CD8-positive, alpha-beta memory T cell (primary cell): Measurements from ENCODE around the gene XPO6. TPM values are rescaled to one million over a fixed set of nuclear protein-coding genes. Genes with fewer than 3 reads are reported as not detected.

Source experiments
- CTCF ChIA-PET: fragments of 350-600 bp; sonication (Branson Sonifier 250); formaldehyde crosslinking; loops from one replicate; lab custom pipeline; 2021; ENCODE audit warnings: antibody characterized with exemption; lab: Charles Lee
- POLR2A ChIA-PET: fragments of 350-600 bp; sonication (Branson Sonifier 250); formaldehyde crosslinking; loops from one replicate; lab custom pipeline; 2021; ENCODE audit warnings: antibody characterized with exemption; lab: Charles Lee
- DNase-seq, 5 donors: peaks; one replicate each; pipeline versions ENCODE4 v3.0.0 to v3.0.0-alpha.2; 2020 to 2022; ENCODE audit warnings: mixed read lengths in 1 of 5
- H3K27ac ChIP-seq: one replicate; pipeline ENCODE4 v1.7.0; 2013; ENCODE audit warnings: low read depth, mild to moderate bottlenecking, low read length, moderate library complexity
- H3K27me3 ChIP-seq: 2 replicates; pipeline ENCODE4 v1.7.0; 2013; ENCODE audit warnings: low read length, mild to moderate bottlenecking; ENCODE audit not compliant: insufficient read depth, poor library complexity, severe bottlenecking
- H3K36me3 ChIP-seq: 2 replicates; pipeline ENCODE4 v1.7.0; 2013; ENCODE audit warnings: mild to moderate bottlenecking, low read length, moderate library complexity; ENCODE audit not compliant: insufficient read depth
- H3K4me1 ChIP-seq: 2 replicates; pipeline ENCODE4 v1.7.0; 2013; ENCODE audit warnings: mild to moderate bottlenecking, low read length, moderate library complexity; ENCODE audit not compliant: insufficient read depth
- H3K4me3 ChIP-seq: 2 replicates; pipeline ENCODE4 v1.7.0; 2013; ENCODE audit warnings: mild to moderate bottlenecking, low read length
- H3K9me3 ChIP-seq: 2 replicates; pipeline ENCODE4 v1.7.0; 2013; ENCODE audit warnings: mild to moderate bottlenecking, low read length
- H3K27ac Mint-ChIP-seq, 8 donors: one replicate each; pipeline ENCODE4 v1.8.0; 2020 to 2021; ENCODE audit warnings: mixed read lengths in 8 of 8, mild to moderate bottlenecking in 6 of 8, inconsistent platforms in 3 of 8, moderate library complexity in 3 of 8
- H3K27me3 Mint-ChIP-seq, 2 donors: one replicate each; pipeline ENCODE4 v1.8.0; 2020 to 2021; ENCODE audit warnings: mixed read lengths in 2 of 2, mild to moderate bottlenecking in 1 of 2, moderate library complexity in 1 of 2
- H3K36me3 Mint-ChIP-seq, 3 donors: one replicate each; pipeline ENCODE4 v1.8.0; 2020 to 2021; ENCODE audit warnings: mixed read lengths in 3 of 3, inconsistent platforms in 1 of 3, mild to moderate bottlenecking in 1 of 3
- H3K4me1 Mint-ChIP-seq, 3 donors: one replicate each; pipeline ENCODE4 v1.8.0; 2020 to 2021; ENCODE audit warnings: mixed read lengths in 3 of 3, inconsistent platforms in 1 of 3, mild to moderate bottlenecking in 1 of 3
- H3K4me3 Mint-ChIP-seq, 7 donors: one replicate each; pipeline ENCODE4 v1.8.0; 2020 to 2021; ENCODE audit warnings: mixed read lengths in 7 of 7, mild to moderate bottlenecking in 6 of 7, moderate library complexity in 4 of 7, inconsistent platforms in 2 of 7
- H3K9me3 Mint-ChIP-seq, 5 donors: one replicate each; pipeline ENCODE4 v1.8.0; 2020 to 2022; ENCODE audit warnings: mixed read lengths in 5 of 5, mild to moderate bottlenecking in 3 of 5, moderate library complexity in 2 of 5, inconsistent platforms in 1 of 5
- polyA plus RNA-seq: library from polyadenylated mRNA; unstranded; fragments of 300-500 nt; fragmentation: Illumina TruSeq; gene quantifications from one replicate; pipeline ENCODE4 v1.2.3, GENCODE V29; 2021
- total RNA-seq, 2 experiments: library from RNA; stranded (reverse); gene quantifications; one replicate each; pipeline ENCODE4 v1.2.3, GENCODE V29; 2021

The XPO6 gene
- total and polyA plus RNA-seq, 3 experiments from 2014 or later, result 96.8 to 234 (median 228) TPM

- H3K4me3 ChIP-seq, result peak overlapping the region; percentile 14
- peaks cover 63% of the 10 kb centered on the region for H3K4me1 ChIP-seq
- Mint-ChIP-seq H3K9me3 (peaks cover 0 to 3% (median 0%) of the 10 kb centered on the region in 5 donors), H3K27ac (peak overlapping the region; percentile 7 to 80 (median 60)), H3K4me1 (peaks cover 38 to 52% (median 41%) of the 10 kb centered on the region in 3 donors), H3K36me3 (peaks cover 0 to 45% (median 9%) of the 10 kb centered on the region in 3 donors), H3K27me3 (no peaks in the 10 kb centered on the region), H3K4me3 (peak overlapping the region; percentile 70 to 95 (median 85))
- H3K27me3 ChIP-seq, result no peaks in the 10 kb centered on the region
- ChIA-PET CTCF (interaction anchor here (1.0 to 4.0 kb wide), 10 partner anchors 10 to 110 kb away, joined by 3 to 37 read pairs (median 10); no protein-coding TSS in a partner anchor), POLR2A (interaction anchor here (0.6 to 1.7 kb wide), 6 partner anchors 14 to 68 kb away, joined by 3 to 6 read pairs (median 4); no protein-coding TSS in a partner anchor)
- H3K36me3 ChIP-seq, result peaks cover 26% of the 10 kb centered on the region
- DNase-seq, result no peak
- no peak overlapping the region for H3K27ac ChIP-seq
- no peaks in the 10 kb centered on the region for H3K9me3 ChIP-seq
Measured at GRCh38 chr16:28208824-28209223, 2.9 kb downstream of the XPO6 start.

- H3K4me3 Mint-ChIP-seq, result peak overlapping the region in 6 of 7 donors; percentile 41 to 95 (median 84)
- peak overlapping the region; percentile 14 for H3K4me3 ChIP-seq
- peaks cover 30% of the 10 kb centered on the region for H3K36me3 ChIP-seq
- POLR2A ChIA-PET, result interaction anchor here (1.2 to 1.7 kb wide), 2 partner anchors 55 to 67 kb away, joined by 3 to 6 read pairs; no protein-coding TSS in a partner anchor
- peaks cover 0 to 45% (median 9%) of the 10 kb centered on the region in 3 donors for H3K36me3 Mint-ChIP-seq
- DNase-seq, result no peak
- peaks cover 0 to 3% (median 0%) of the 10 kb centered on the region in 5 donors for H3K9me3 Mint-ChIP-seq
- peaks cover 38 to 52% (median 41%) of the 10 kb centered on the region in 3 donors for H3K4me1 Mint-ChIP-seq
- no peak overlapping the region for H3K27ac ChIP-seq
- CTCF ChIA-PET, result interaction anchor here (1.0 to 4.0 kb wide), 4 partner anchors 15 to 75 kb away, joined by 3 to 37 read pairs (median 20); no protein-coding TSS in a partner anchor
- peaks cover 70% of the 10 kb centered on the region for H3K4me1 ChIP-seq
- H3K27me3 ChIP-seq, result no peaks in the 10 kb centered on the region
- peak overlapping the region in 5 of 8 donors; percentile 21 to 79 (median 58) for H3K27ac Mint-ChIP-seq
- no peaks in the 10 kb centered on the region for H3K27me3 Mint-ChIP-seq
- H3K9me3 ChIP-seq, result no peaks in the 10 kb centered on the region
Measured at GRCh38 chr16:28208131-28208530, 3.6 kb downstream of the XPO6 start.

- H3K27ac ChIP-seq, result no peak overlapping the region
- Mint-ChIP-seq H3K27me3 (no peaks in the 10 kb centered on the region), H3K36me3 (peaks cover 3 to 45% (median 12%) of the 10 kb centered on the region in 3 donors), H3K4me3 (peak overlapping the region; percentile 34 to 94 (median 42)), H3K9me3 (peaks cover 0 to 3% (median 0%) of the 10 kb centered on the region in 5 donors), H3K27ac (peak overlapping the region in 5 of 8 donors; percentile 42 to 87 (median 80)), H3K4me1 (peaks cover 38 to 52% (median 41%) of the 10 kb centered on the region in 3 donors)
- DNase-seq, result no peak
- peaks cover 38% of the 10 kb centered on the region for H3K36me3 ChIP-seq
- H3K4me1 ChIP-seq, result peaks cover 74% of the 10 kb centered on the region
- H3K27me3 ChIP-seq, result no peaks in the 10 kb centered on the region
- no peaks in the 10 kb centered on the region for H3K9me3 ChIP-seq
- ChIA-PET POLR2A (interaction anchor here (0.8 kb wide), 1 partner anchor 14 kb away, joined by 4 read pairs; no protein-coding TSS in a partner anchor), CTCF (interaction anchor here (1.9 kb wide), 1 partner anchor 74 kb away, joined by 7 read pairs; no protein-coding TSS in a partner anchor)
- H3K4me3 ChIP-seq, result no peak overlapping the region
Measured at GRCh38 chr16:28207399-28207798, 4.4 kb downstream of the XPO6 start.

- Histone ChIP-seq H3K36me3 (peaks cover 49% of the 10 kb centered on the region), H3K4me3 (no peak overlapping the region), H3K9me3 (no peaks in the 10 kb centered on the region), H3K4me1 (peaks cover 78% of the 10 kb centered on the region), H3K27ac (no peak overlapping the region), H3K27me3 (no peaks in the 10 kb centered on the region)
- Mint-ChIP-seq H3K36me3 (peaks cover 6 to 47% (median 17%) of the 10 kb centered on the region in 3 donors), H3K27ac (peak overlapping the region in 2 of 8 donors; percentile 55 to 76), H3K9me3 (no peaks in the 10 kb centered on the region), H3K27me3 (no peaks in the 10 kb centered on the region), H3K4me3 (peak overlapping the region in 2 of 7 donors; percentile 28 to 35), H3K4me1 (peaks cover 40 to 52% (median 43%) of the 10 kb centered on the region in 3 donors)
- CTCF ChIA-PET, result interaction anchor here (1.3 kb wide), 1 partner anchor 13 kb away, joined by 3 read pairs; no protein-coding TSS in a partner anchor
- DNase-seq, result no peak
- POLR2A ChIA-PET, result no interaction called here
Measured at GRCh38 chr16:28205974-28206373, 5.8 kb downstream of the XPO6 start.

GRCh38 chr16:28205117-28205899 is 6.5 kb downstream of the XPO6 start:
- CTCF ChIA-PET, result interaction anchor here (1.3 to 1.6 kb wide), 2 partner anchors 13 to 35 kb away, joined by 3 to 4 read pairs; no protein-coding TSS in a partner anchor
- Mint-ChIP-seq H3K27ac (no peak overlapping the region), H3K9me3 (no peaks in the 10 kb centered on the region)

GRCh38 chr16:28204622-28205021 is 7.1 kb downstream of the XPO6 start:
- Histone ChIP-seq H3K9me3 (no peaks in the 10 kb centered on the region), H3K4me1 (peaks cover 83% of the 10 kb centered on the region), H3K36me3 (peaks cover 55% of the 10 kb centered on the region), H3K4me3 (no peak overlapping the region), H3K27me3 (no peaks in the 10 kb centered on the region), H3K27ac (no peak overlapping the region)
- no peak for DNase-seq
- Mint-ChIP-seq H3K4me1 (peaks cover 43 to 53% (median 49%) of the 10 kb centered on the region in 3 donors), H3K27ac (no peak overlapping the region), H3K27me3 (no peaks in the 10 kb centered on the region), H3K36me3 (peaks cover 6 to 44% (median 15%) of the 10 kb centered on the region in 3 donors), H3K9me3 (no peaks in the 10 kb centered on the region), H3K4me3 (no peak overlapping the region)
- ChIA-PET CTCF (interaction anchor here (1.6 kb wide), 2 partner anchors 34 to 68 kb away, joined by 4 to 6 read pairs; no protein-coding TSS in a partner anchor), POLR2A (no interaction called here)

More at GRCh38 chr16:28205117-28205899, 6.5 kb downstream of the XPO6 start:
- H3K36me3 ChIP-seq, result peaks cover 55% of the 10 kb centered on the region
- Mint-ChIP-seq H3K27me3 (no peaks in the 10 kb centered on the region), H3K4me3 (peak overlapping the region in 1 of 7 donors; percentile 28), H3K36me3 (peaks cover 6 to 46% (median 15%) of the 10 kb centered on the region in 3 donors), H3K4me1 (peaks cover 46 to 55% (median 50%) of the 10 kb centered on the region in 3 donors)
- H3K27ac ChIP-seq, result no peak overlapping the region
- H3K27me3 ChIP-seq, result no peaks in the 10 kb centered on the region
- POLR2A ChIA-PET, result no interaction called here
- peaks cover 84% of the 10 kb centered on the region for H3K4me1 ChIP-seq
- no peaks in the 10 kb centered on the region for H3K9me3 ChIP-seq
- H3K4me3 ChIP-seq, result no peak overlapping the region
- no peak for DNase-seq

GRCh38 chr16:28204204-28204603 is 7.6 kb downstream of the XPO6 start:
- Histone ChIP-seq H3K36me3 (peaks cover 55% of the 10 kb centered on the region), H3K4me1 (peaks cover 79% of the 10 kb centered on the region), H3K27ac (no peak overlapping the region), H3K27me3 (no peaks in the 10 kb centered on the region), H3K4me3 (no peak overlapping the region), H3K9me3 (no peaks in the 10 kb centered on the region)
- Mint-ChIP-seq H3K9me3 (no peaks in the 10 kb centered on the region), H3K4me1 (peaks cover 42 to 51% (median 47%) of the 10 kb centered on the region in 3 donors), H3K36me3 (peaks cover 6 to 43% (median 15%) of the 10 kb centered on the region in 3 donors), H3K27ac (no peak overlapping the region), H3K27me3 (no peaks in the 10 kb centered on the region), H3K4me3 (no peak overlapping the region)
- ChIA-PET POLR2A (no interaction called here), CTCF (interaction anchor here (0.9 to 2.3 kb wide), 5 partner anchors 10 to 67 kb away, joined by 3 to 6 read pairs (median 4); no protein-coding TSS in a partner anchor)
- no peak for DNase-seq
